Nephron progenitor cell (in vitro differentiated cells): Measurements from ENCODE around the gene C10orf62.
"Not testable (repeated sequence)": the region's sequence is repeated elsewhere in the genome, so short reads cannot be mapped to it uniquely, and the experiment has no call there.

Source experiments
- DNase-seq: peaks from one replicate; pipeline ENCODE4 v3.0.0; 2021
- H3K27ac Mint-ChIP-seq: 2 replicates; pipeline ENCODE4 v1.8.0; 2021; ENCODE audit warnings: mild to moderate bottlenecking, moderate library complexity, mixed read lengths
- H3K27me3 Mint-ChIP-seq: 2 replicates; pipeline ENCODE4 v1.8.0; 2021; ENCODE audit warnings: mild to moderate bottlenecking, low read depth, mixed read lengths; ENCODE audit not compliant: poor library complexity
- H3K36me3 Mint-ChIP-seq: 2 replicates; pipeline ENCODE4 v1.8.0; 2021; ENCODE audit warnings: low read depth, mixed read lengths
- H3K4me1 Mint-ChIP-seq: 2 replicates; pipeline ENCODE4 v1.8.0; 2021; ENCODE audit warnings: mixed read lengths
- H3K4me3 Mint-ChIP-seq: 2 replicates; pipeline ENCODE4 v1.8.0; 2021; ENCODE audit warnings: mild to moderate bottlenecking, moderate library complexity, mixed read lengths
- H3K9me3 Mint-ChIP-seq: 2 replicates; pipeline ENCODE4 v1.8.0; 2021; ENCODE audit warnings: mild to moderate bottlenecking, moderate library complexity, mixed read lengths
- TF ChIP-seq, protein P1 (sequence below): fragments of 200-600 bp; sonication (generic); IDR thresholded peaks from 2 replicates; pipeline ENCODE4 v1.5.0; 2021; ENCODE audit warnings: antibody characterized with exemption

Gene C10orf62

DNA sequence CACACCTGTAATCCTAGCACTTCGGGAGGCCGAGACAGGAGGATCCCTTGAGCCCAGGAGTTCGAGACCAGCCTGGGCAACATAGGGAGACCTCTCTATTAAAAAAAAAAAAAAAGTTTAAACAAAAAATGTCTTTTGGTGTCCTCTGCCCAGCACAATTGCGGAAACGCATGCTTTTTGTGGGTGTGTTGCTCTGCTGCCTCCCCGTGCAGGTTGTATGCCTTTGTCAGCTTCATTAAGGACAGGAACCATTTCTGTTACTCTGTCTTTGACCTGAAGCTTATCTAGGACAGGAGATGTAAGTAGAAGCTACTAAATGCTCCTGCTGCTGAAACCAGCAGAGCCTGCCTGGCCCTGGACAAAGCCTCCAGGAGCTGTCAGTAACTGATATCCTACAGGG lies 38.2 kb upstream of the C10orf62 start:
- Mint-ChIP-seq H3K4me3 (no peak overlapping the region), H3K27me3 (peaks cover 8% of the 10 kb centered on the region), H3K4me1 (peaks cover 63% of the 10 kb centered on the region), H3K9me3 (peaks cover 14% of the 10 kb centered on the region), H3K27ac (no peak overlapping the region), H3K36me3 (no peaks in the 10 kb centered on the region)
- DNase-seq, result no peak
- TF ChIP-seq, protein P1, sequence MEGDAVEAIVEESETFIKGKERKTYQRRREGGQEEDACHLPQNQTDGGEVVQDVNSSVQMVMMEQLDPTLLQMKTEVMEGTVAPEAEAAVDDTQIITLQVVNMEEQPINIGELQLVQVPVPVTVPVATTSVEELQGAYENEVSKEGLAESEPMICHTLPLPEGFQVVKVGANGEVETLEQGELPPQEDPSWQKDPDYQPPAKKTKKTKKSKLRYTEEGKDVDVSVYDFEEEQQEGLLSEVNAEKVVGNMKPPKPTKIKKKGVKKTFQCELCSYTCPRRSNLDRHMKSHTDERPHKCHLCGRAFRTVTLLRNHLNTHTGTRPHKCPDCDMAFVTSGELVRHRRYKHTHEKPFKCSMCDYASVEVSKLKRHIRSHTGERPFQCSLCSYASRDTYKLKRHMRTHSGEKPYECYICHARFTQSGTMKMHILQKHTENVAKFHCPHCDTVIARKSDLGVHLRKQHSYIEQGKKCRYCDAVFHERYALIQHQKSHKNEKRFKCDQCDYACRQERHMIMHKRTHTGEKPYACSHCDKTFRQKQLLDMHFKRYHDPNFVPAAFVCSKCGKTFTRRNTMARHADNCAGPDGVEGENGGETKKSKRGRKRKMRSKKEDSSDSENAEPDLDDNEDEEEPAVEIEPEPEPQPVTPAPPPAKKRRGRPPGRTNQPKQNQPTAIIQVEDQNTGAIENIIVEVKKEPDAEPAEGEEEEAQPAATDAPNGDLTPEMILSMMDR, result no peak

DNA sequence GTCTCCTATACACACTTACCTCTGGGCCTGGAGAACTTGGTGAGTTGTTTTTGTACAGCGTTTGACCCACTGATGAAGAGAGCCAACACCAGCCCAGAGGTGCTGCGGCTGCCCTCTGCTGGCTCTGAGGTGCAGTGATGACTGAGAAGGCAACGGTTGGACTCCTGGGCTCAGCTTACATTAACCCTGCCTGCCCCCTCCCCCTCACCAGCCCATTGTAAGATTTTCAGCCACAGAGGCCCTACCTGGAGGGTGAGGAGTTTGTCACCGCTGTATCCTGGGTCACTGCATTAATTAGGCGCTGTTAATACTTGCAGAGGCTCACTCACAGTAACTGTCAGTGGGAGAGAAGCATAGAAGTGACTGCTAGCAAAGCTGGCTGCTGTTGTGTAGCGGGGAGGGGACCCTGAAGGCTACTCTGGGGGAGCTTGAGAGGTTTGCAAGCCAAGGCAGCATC lies 35.9 kb upstream of the C10orf62 start:
- TF ChIP-seq, protein P1, result peak; percentile 61
- H3K36me3 Mint-ChIP-seq, result no peaks in the 10 kb centered on the region
- DNase-seq, result peak; percentile 74
- no peak overlapping the region for H3K27ac Mint-ChIP-seq
- H3K4me1 Mint-ChIP-seq, result peaks cover 40% of the 10 kb centered on the region
- H3K9me3 Mint-ChIP-seq, result peaks cover 14% of the 10 kb centered on the region
- peaks cover 8% of the 10 kb centered on the region for H3K27me3 Mint-ChIP-seq
- no peak overlapping the region for H3K4me3 Mint-ChIP-seq

DNA sequence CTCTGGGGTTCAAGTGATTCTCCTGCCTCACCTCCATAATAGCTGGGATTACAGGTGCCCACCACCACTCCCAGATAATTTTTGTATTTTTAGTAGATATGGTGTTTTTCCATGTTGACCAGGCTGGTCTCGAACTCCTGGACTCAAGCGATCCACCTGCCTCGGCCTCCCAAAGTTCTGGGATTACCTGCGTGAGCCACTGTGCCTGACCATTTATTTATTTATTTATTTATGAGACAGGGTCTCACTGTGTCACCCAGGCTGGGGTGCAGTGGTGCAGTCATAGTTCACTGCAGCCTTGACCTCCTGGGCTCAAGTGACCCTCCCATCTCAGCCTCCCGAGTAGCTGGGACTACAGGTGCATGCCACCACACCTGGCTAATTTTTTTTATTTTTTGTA lies 35.2 kb upstream of the C10orf62 start:
- H3K4me1 Mint-ChIP-seq, result peaks cover 32% of the 10 kb centered on the region

DNA sequence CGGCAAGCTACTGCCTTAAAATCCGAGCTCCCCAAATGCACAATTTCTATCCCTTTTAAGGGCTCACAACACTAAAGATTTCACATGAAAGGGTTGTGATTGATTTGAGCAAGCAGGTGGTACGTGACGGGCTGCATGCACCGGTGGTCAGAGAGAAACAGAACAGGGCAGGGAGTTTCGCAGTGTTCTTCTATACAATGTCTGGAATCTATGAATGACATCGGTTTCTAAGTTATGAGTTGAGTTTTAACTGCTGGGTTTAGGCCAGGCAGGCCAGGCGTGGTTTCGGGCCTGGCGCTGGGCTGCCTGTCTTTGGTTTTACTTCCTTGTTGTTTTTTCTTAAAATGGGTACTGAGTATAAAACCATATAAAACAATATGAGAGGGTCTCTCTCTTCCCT lies 34.0 kb upstream of the C10orf62 start:
- DNase-seq, H3K27me3 Mint-ChIP-seq, H3K36me3 Mint-ChIP-seq, H3K4me3 Mint-ChIP-seq, H3K27ac Mint-ChIP-seq: not testable (repeated sequence)
- Mint-ChIP-seq H3K4me1 (peaks cover 20% of the 10 kb centered on the region), H3K9me3 (peaks cover 20% of the 10 kb centered on the region)

More for the DNA sequence above, 35.2 kb upstream of the C10orf62 start:
- not testable (repeated sequence) for H3K27ac Mint-ChIP-seq, H3K36me3 Mint-ChIP-seq, H3K4me3 Mint-ChIP-seq, DNase-seq, H3K27me3 Mint-ChIP-seq
- peaks cover 14% of the 10 kb centered on the region for H3K9me3 Mint-ChIP-seq

DNA sequence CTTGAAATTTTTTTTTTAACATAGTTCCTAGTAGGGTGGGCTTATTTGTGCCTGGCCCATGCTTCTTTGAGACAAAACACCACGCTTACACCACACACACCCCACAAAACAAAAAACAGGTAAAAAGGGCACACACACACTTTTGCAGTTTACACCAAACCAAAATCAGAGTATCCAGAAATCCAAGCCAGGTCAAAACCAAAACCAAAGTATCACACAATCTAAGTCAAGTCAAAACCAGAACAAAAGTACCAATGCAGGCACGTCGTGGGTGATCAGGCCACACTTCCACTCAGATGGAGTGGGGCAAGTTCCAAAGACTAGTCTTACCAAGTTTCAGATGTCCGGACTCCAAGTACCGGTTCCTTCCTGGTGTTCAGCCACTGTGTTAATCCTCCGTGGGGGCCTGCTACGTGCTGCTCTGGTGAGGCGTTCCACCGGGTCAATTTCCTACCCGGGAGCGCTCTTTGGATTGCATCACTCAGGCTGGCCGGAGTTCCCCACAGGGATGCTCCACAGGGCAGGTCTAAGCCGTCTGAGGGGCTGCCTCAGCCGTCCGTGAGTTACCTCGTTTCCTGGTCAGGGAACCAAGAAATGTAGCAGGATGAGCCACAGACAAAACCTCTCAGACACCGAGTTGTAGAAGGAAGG lies 28.7 kb upstream of the C10orf62 start:
- peaks cover 18% of the 10 kb centered on the region for H3K36me3 Mint-ChIP-seq
- H3K4me1 Mint-ChIP-seq, H3K27me3 Mint-ChIP-seq, H3K4me3 Mint-ChIP-seq, DNase-seq: not testable (repeated sequence)
- H3K27ac Mint-ChIP-seq, result peak overlapping the region; percentile 80
- peaks cover 20% of the 10 kb centered on the region for H3K9me3 Mint-ChIP-seq

DNA sequence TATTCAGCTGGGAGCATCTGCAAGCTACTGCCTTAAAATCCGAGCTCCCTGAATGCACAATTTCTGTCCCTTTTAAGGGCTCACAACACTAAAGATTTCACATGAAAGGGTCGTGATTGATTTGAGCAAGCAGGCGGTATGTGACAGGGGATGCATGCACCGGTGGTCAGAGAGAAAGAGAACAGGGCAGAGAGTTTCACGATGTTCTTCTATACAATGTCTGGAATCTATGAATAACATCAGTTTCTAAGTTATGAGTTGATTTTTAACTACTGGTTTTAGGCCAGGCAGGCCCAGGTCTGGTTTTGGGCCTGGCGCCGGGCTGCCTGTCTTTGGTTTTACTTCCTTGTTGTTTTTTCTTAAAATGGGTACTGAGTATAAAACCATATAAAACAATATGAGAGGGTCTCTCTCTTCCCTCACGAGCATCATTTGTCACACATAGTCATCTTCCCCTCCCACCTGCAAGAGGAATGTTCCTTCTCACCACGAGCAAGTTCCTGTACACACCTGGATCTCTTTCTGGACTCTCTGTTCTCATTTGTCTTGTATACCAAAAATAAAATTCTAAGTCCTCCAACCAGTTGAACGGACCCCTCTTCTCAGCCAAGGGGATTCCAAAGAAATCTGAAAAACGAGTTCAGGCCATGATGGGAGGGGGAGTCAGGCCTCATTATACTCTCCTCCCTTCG lies 28.0 kb upstream of the C10orf62 start:
- H3K27ac Mint-ChIP-seq, result peak overlapping the region; percentile 80
- H3K9me3 Mint-ChIP-seq, result peaks cover 19% of the 10 kb centered on the region
- H3K4me1 Mint-ChIP-seq, H3K27me3 Mint-ChIP-seq, H3K4me3 Mint-ChIP-seq, DNase-seq: not testable (repeated sequence)
- H3K36me3 Mint-ChIP-seq, result peaks cover 18% of the 10 kb centered on the region

DNA sequence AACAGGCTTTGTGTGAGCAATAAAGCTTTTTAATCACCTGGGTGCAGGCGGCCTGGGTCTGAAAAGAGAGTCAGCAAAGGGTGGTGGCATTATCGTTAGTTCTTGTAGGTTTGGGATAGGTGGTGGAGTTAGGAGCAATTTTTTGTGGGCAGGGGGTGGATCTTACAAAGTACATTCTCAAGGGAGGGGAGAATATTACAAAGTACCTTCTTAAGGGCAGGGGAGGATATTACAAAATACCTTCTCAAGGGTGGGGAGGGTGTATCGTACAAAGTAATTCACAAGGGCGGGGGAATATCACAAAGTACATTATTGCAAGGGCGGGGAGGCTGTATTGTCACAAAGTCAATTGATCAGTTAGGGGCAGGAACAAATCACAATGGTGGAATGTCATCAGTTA lies 27.2 kb upstream of the C10orf62 start:
- H3K27ac Mint-ChIP-seq, DNase-seq, H3K27me3 Mint-ChIP-seq, H3K4me1 Mint-ChIP-seq, H3K4me3 Mint-ChIP-seq: not testable (repeated sequence)
- Mint-ChIP-seq H3K9me3 (peaks cover 19% of the 10 kb centered on the region), H3K36me3 (peaks cover 18% of the 10 kb centered on the region)

DNA sequence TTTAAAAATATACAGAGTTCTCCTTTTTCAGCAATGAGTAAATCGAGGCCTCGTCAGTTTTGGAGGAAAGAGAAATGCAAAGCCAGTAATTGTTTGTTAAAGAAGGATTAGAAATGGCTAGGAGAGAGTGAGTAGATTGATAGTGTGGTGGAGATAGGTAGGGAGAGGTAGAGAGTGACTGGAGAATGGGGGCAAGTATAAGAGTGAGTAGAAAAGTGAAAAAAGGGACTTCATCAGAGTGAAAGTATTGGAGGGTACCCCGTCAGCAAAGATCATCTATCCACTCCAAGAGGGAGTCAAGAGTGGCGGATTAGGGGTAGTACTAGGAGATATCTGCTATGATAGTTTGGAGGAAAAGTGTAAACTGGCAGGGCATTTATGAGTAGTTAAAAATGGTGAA lies 26.2 kb upstream of the C10orf62 start:
- Mint-ChIP-seq H3K36me3 (peaks cover 18% of the 10 kb centered on the region), H3K9me3 (peaks cover 19% of the 10 kb centered on the region), H3K4me1 (peaks cover 8% of the 10 kb centered on the region), H3K27me3 (peaks cover 7% of the 10 kb centered on the region), H3K27ac (no peak overlapping the region), H3K4me3 (no peak overlapping the region)
- no peak for DNase-seq
- TF ChIP-seq, protein P1, result no peak
